ENCODE data around the gene PPM1L.
"Not testable (repeated sequence)": the region's sequence is repeated elsewhere in the genome, so short reads cannot be mapped to it uniquely, and the experiment has no call there.

Gene PPM1L

DNA sequence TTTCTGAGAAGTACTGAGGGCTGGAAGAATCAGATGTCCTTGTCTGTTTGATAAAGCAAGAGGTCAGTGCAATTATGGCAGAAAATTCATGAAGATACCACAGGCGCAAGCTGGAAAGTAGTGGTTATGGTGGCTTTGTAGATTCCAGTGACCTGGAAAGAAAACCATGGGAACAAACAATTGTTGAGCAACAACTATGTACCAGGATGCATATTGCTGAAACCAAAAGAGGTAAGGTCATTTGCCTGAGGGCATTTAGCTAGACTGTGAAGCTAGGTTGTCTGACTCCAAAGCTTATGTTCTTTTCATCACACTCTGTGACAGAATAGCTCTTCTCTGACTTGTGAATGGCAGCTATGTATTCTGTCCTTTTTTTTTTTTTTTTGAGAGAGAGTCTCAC, 275.1 kb downstream of the PPM1L start:
- Histone ChIP-seq H3K4me2 (ENCODE audit: low read length) (no peak overlapping the region), H3F3A (ENCODE audit: insufficient read depth, low read length) (no peaks in the 10 kb centered on the region), H3K4me1 (ENCODE audit: insufficient read depth, low read length, severe bottlenecking) (no peaks in the 10 kb centered on the region), H3K27ac (ENCODE audit: low read depth, low read length, poor library complexity, severe bottlenecking) (no peak overlapping the region), H2AFZ (ENCODE audit: low read length) (no peak overlapping the region), H3K79me2 (ENCODE audit: insufficient read depth, low read length) (no peaks in the 10 kb centered on the region), H3K9ac (ENCODE audit: low read length) (no peak overlapping the region), H3K9me2 (ENCODE audit: low read depth, low read length) (no peaks in the 10 kb centered on the region; the same call in 1 of the 2 replicates), H3K9me3 (ENCODE audit: low read length) (no peaks in the 10 kb centered on the region), H3K36me3 (ENCODE audit: insufficient read depth, low read length) (no peaks in the 10 kb centered on the region), H3K27me3 (ENCODE audit: insufficient read depth, low read length) (no peaks in the 10 kb centered on the region), H3K4me3 (ENCODE audit: low read depth, low read length, poor library complexity, severe bottlenecking) (no peak overlapping the region), H4K20me1 (ENCODE audit: insufficient read depth, low read length) (no peaks in the 10 kb centered on the region)
- TF ChIP-seq EZH2 (IDR thresholded peaks at IDR 0.05; ENCODE audit: borderline replicate concordance, low read length) = no peak
- TF ChIP-seq, protein P1, sequence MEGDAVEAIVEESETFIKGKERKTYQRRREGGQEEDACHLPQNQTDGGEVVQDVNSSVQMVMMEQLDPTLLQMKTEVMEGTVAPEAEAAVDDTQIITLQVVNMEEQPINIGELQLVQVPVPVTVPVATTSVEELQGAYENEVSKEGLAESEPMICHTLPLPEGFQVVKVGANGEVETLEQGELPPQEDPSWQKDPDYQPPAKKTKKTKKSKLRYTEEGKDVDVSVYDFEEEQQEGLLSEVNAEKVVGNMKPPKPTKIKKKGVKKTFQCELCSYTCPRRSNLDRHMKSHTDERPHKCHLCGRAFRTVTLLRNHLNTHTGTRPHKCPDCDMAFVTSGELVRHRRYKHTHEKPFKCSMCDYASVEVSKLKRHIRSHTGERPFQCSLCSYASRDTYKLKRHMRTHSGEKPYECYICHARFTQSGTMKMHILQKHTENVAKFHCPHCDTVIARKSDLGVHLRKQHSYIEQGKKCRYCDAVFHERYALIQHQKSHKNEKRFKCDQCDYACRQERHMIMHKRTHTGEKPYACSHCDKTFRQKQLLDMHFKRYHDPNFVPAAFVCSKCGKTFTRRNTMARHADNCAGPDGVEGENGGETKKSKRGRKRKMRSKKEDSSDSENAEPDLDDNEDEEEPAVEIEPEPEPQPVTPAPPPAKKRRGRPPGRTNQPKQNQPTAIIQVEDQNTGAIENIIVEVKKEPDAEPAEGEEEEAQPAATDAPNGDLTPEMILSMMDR (IDR thresholded peaks at IDR 0.05; ENCODE audit: low read length) = no peak

DNA sequence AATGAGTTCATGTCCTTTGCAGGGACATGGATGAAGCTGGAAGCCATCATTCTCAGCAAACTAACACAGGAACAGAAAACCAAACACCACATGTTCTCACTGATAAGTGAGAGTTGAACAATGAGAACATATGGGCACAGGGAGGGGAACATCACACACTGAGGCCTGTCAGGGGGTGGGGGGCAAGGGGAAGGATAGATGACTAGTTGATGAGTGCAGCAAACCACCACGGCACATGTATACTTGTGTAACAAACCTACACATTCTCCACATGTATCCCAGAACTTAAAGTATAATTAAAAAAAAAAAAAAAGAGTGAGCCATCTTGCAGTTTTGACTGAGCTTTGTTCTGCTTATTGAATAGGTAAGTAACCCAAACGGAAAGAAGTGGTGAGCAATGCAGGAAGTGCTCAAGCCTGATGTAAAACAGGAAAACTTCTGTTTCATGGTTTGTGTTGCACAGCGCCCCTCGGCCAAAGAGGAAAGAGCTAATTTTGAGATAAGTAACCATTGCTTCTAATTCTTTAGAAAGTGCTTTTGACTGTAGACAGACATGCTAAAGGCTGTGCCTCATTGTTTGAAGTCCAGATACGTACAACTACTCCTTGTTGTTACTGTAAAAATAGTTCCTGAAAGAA, 279.0 kb downstream of the PPM1L start:
- H3K9ac ChIP-seq (ENCODE audit: low read length); H3K9me2 ChIP-seq (ENCODE audit: low read depth, low read length); H3K27me3 ChIP-seq (ENCODE audit: insufficient read depth, low read length); H3K4me2 ChIP-seq (ENCODE audit: low read length); H3K9me3 ChIP-seq (ENCODE audit: low read length); H3K4me3 ChIP-seq (ENCODE audit: low read depth, low read length, poor library complexity, severe bottlenecking); H3K27ac ChIP-seq (ENCODE audit: low read depth, low read length, poor library complexity, severe bottlenecking); H4K20me1 ChIP-seq (ENCODE audit: insufficient read depth, low read length); H3K4me1 ChIP-seq (ENCODE audit: insufficient read depth, low read length, severe bottlenecking); H3K36me3 ChIP-seq (ENCODE audit: insufficient read depth, low read length); H3F3A ChIP-seq (ENCODE audit: insufficient read depth, low read length); H2AFZ ChIP-seq (ENCODE audit: low read length); H3K79me2 ChIP-seq (ENCODE audit: insufficient read depth, low read length): not testable (repeated sequence)

DNA sequence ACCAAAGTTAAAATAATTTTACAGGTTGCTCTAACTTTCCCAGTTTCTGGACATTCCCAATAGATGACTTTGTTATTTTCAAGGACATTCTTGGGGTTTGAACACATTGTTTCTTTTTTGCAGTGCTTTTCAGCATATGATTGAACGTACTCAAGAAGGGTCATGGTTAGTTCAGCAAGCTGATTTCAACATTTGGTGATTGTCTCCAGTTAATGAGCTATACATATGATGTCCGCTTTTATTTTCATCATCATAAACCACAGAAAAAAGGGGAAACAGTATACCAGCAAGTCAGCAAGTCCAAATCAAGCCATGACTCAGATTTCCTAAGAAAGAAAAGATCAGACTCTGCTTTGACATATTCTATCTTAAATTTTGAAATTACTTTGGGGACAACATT, 279.7 kb downstream of the PPM1L start:
- Histone ChIP-seq H2AFZ (ENCODE audit: low read length) (no peak overlapping the region), H3F3A (ENCODE audit: insufficient read depth, low read length) (no peaks in the 10 kb centered on the region), H3K9me2 (ENCODE audit: low read depth, low read length) (no peaks in the 10 kb centered on the region; the same call in 1 of the 2 replicates), H3K9ac (ENCODE audit: low read length) (no peak overlapping the region), H3K4me2 (ENCODE audit: low read length) (no peak overlapping the region), H4K20me1 (ENCODE audit: insufficient read depth, low read length) (no peaks in the 10 kb centered on the region), H3K27ac (ENCODE audit: low read depth, low read length, poor library complexity, severe bottlenecking) (no peak overlapping the region), H3K27me3 (ENCODE audit: insufficient read depth, low read length) (no peaks in the 10 kb centered on the region), H3K4me3 (ENCODE audit: low read depth, low read length, poor library complexity, severe bottlenecking) (no peak overlapping the region), H3K9me3 (ENCODE audit: low read length) (no peaks in the 10 kb centered on the region), H3K4me1 (ENCODE audit: insufficient read depth, low read length, severe bottlenecking) (no peaks in the 10 kb centered on the region), H3K79me2 (ENCODE audit: insufficient read depth, low read length) (no peaks in the 10 kb centered on the region), H3K36me3 (ENCODE audit: insufficient read depth, low read length) (no peaks in the 10 kb centered on the region)
- TF ChIP-seq EZH2 (IDR thresholded peaks at IDR 0.05; ENCODE audit: borderline replicate concordance, low read length) = no peak
- TF ChIP-seq, protein P1 (IDR thresholded peaks at IDR 0.05; ENCODE audit: low read length) = no peak

DNA sequence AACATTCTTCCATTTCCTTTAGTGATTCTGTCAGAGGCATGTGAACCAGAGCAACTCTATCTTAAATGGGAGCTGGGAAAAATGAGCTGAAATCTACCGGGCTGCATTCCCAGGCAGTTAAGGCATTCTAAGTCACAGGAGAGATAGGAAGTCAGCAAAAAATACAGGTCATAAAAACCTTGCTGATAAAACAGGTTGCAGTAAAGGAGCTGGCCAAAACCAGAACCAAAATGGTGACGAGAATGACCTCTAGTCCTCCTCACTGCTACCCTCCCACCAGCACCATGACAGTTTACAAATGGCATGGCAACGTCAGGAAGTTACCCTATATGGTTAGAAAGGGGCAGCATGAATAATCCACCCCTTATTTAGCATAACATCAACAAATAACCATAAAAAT, 282.7 kb downstream of the PPM1L start:
- Histone ChIP-seq H3K4me1 (ENCODE audit: insufficient read depth, low read length, severe bottlenecking) (no peaks in the 10 kb centered on the region), H4K20me1 (ENCODE audit: insufficient read depth, low read length) (no peaks in the 10 kb centered on the region), H3K27ac (ENCODE audit: low read depth, low read length, poor library complexity, severe bottlenecking) (no peak overlapping the region), H3K27me3 (ENCODE audit: insufficient read depth, low read length) (no peaks in the 10 kb centered on the region), H3K79me2 (ENCODE audit: insufficient read depth, low read length) (no peaks in the 10 kb centered on the region), H3K36me3 (ENCODE audit: insufficient read depth, low read length) (no peaks in the 10 kb centered on the region), H3K9me3 (ENCODE audit: low read length) (no peaks in the 10 kb centered on the region), H3K9ac (ENCODE audit: low read length) (no peak overlapping the region), H3K9me2 (ENCODE audit: low read depth, low read length) (no peaks in the 10 kb centered on the region; the same call in 1 of the 2 replicates), H3K4me2 (ENCODE audit: low read length) (no peak overlapping the region), H2AFZ (ENCODE audit: low read length) (no peak overlapping the region), H3F3A (ENCODE audit: insufficient read depth, low read length) (no peaks in the 10 kb centered on the region), H3K4me3 (ENCODE audit: low read depth, low read length, poor library complexity, severe bottlenecking) (no peak overlapping the region)
- no peak for TF ChIP-seq EZH2 (IDR thresholded peaks at IDR 0.05; ENCODE audit: borderline replicate concordance, low read length)
- TF ChIP-seq, protein P1 (IDR thresholded peaks at IDR 0.05; ENCODE audit: low read length) = no peak
